GM10266 (cell line): ENCODE data around the gene SACM1L.

Experiments
- DNase-seq: peaks from one replicate; pipeline ENCODE4 v3.0.0; 2012; ENCODE audit errors: extremely low spot score
- TF ChIP-seq, protein P1 (sequence below): IDR thresholded peaks from 2 replicates; pipeline ENCODE4 v1.5.1; 2012; ENCODE audit warnings: mild to moderate bottlenecking, low read depth; ENCODE audit not compliant: control insufficient read depth, insufficient read depth; ENCODE audit errors: missing control alignments

Gene SACM1L

DNA sequence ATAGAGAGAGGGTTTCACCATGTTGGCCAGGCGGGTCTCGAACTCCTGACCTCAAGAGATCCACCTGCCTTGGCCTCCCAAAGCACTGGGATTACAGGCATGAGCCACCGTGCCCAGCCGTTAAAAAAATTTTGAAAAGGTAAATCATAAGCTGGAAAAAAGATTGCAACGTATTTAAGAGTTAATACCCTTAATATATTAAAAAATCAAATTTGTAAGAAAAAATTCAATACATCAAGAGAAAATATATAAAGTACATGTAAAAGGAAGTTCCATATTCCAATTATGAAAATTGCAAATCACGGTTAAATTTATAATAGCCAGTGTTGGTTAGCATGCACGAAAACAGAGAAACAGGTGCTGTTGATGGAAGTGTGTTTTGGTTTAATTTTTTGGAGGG lies 2.3 kb upstream of the SACM1L start:
- DNase-seq = no peak
- TF ChIP-seq, protein P1, sequence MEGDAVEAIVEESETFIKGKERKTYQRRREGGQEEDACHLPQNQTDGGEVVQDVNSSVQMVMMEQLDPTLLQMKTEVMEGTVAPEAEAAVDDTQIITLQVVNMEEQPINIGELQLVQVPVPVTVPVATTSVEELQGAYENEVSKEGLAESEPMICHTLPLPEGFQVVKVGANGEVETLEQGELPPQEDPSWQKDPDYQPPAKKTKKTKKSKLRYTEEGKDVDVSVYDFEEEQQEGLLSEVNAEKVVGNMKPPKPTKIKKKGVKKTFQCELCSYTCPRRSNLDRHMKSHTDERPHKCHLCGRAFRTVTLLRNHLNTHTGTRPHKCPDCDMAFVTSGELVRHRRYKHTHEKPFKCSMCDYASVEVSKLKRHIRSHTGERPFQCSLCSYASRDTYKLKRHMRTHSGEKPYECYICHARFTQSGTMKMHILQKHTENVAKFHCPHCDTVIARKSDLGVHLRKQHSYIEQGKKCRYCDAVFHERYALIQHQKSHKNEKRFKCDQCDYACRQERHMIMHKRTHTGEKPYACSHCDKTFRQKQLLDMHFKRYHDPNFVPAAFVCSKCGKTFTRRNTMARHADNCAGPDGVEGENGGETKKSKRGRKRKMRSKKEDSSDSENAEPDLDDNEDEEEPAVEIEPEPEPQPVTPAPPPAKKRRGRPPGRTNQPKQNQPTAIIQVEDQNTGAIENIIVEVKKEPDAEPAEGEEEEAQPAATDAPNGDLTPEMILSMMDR = no peak

DNA sequence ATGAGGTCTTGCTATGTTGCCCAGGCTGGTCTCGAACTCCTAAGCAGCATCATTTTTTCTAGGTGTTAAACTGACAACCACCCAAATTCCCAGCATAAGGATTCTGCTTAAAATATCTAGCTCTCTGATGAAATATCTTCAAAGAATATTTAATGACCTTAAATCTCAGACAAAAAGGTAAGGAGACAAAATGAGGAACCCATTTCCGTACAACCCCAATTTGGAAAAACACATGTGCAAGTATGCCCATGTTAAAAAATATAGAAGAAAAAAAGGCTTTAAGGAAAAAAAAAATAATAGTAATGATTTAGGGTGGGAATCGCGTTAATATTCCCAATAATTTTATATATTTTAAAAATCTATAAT lies 1.4 kb upstream of the SACM1L start:
- no peak for DNase-seq
- TF ChIP-seq, protein P1 = no peak

DNA sequence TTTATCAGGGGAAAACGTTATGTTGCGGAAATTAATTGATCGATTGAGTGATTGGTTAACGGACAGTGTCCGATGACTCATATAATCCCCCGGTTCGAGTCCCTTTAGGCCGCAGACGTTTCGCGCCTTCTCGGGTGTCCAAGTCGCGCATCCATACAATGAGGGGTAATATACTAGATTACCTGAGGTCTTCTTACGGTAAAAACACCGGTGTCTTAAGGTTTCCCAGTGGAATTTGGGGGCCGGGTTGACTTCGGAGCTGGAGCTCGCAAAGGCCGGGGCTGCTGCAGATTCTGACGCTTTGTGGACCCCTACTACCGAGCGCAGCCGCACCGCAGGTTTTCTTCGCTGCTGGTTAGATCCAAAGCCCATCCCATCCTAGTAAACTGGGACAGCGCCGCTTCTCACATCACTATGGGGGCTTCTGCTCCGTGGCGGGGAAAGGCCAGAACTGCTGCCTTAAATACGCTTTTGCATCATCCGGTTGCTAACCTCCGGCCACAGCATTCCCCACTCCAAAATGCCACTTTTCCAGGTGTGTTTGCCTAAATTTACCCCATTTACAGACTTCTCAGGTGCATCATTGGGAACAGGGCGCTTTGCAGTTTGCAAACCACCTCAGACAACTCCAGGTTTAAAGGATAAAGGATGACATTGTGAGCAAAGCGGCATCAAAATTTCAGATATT lies 858 bp upstream of the SACM1L start:
- TF ChIP-seq, protein P1 = peak; percentile 1
- peak; percentile 57 for DNase-seq

DNA sequence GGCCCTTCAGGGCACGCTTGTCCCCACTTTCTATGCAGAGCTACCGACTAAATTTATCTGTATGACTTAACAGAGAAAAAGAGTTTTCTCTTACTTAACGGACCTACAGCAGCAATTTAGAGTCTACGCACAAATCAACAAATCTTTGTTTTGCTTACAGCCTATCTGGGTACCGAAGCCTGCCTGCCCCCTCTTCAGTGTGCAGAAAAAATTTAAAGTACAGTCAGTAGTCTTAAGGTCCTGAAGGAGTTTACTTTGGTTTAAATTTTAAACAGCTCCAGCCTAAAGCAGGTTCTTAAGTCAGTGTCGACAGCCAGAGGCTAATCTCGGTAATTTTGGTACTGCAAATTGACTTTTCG lies 570 bp downstream of the SACM1L start:
- no peak for DNase-seq
- TF ChIP-seq, protein P1 = no peak

DNA sequence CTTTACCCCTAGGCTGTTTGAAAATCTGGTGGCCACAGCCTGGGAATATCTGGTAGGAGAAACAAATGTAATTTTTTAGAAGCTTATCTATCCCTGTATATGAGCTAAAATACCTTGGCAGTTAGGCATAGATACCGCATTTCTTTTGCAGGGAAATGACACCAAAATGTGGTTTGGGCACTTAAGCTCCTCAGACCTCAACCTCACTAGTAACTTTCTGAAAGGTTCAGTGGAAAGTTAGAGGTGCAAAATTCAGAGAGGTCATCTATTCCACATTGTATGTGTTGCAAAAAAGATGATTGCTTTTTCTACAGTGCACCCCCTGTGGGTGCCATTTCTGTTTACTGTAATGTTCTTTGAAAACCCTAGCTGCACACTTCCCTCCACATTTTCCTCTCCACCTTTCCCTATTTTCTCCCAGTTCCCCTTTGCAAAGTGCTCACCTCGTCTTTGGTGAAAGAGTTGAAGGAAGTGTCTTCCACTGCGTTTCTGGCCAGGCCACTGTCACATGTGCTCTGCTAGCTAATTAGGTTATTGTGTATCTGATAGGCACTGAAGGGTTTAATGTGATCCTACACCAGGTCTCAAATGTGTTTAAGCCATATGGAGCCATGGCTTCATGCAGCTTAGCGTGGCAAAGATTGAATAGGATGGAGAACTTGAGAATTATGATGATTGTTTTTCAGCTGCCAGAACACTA lies 1.3 kb downstream of the SACM1L start:
- DNase-seq = no peak
- TF ChIP-seq, protein P1 = peak; percentile 5

DNA sequence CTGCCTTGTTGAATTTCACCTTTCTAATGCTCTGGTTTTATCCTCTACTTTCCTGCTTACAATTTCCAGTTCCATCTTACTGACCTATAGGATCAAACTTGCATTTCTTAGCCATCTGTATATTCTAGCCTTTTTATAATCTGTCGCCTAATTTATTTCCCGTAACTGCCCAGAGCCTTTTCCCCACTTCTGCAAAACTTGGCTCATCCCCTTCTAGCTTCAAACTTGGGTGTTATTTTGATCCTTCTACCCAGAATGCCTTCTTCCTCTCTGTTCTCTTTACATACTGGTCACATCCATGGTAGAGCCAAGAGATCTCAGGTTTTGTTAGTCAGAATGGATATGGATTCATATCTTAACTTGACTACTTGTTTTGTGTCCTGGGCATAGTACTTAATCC lies 2.6 kb downstream of the SACM1L start:
- TF ChIP-seq, protein P1 = no peak
- no peak for DNase-seq

DNA sequence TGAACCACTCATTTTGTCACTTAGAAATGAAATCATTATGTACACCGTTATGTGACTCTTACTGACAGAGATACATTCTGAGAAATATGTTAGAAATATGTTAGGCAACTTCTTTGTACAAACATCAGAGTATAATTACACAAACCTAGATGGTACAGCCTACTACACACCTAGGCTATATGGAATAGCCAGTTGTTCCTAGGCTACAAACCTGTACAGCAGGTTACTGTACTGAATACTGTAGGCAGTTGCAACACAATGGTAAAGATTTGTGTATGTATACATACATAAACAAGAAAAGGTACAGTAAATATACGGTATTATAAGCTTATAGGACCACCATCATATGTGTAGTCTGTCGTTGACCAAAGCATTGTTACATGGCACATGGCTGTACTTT lies 3.7 kb downstream of the SACM1L start:
- TF ChIP-seq, protein P1 = no peak
- no peak for DNase-seq
